C4-2B (cell line): ENCODE results near the gene ZNF813.

Source experiments
- CTCF ChIP-seq: fragments of 450-650 bp; conservative IDR thresholded peaks from 2 replicates; pipeline ENCODE4 v1.5.1; 2017; ENCODE audit warnings: mild to moderate bottlenecking
- ZFX ChIP-seq: fragments of 450-650 bp; IDR thresholded peaks from 2 replicates; pipeline ENCODE4 v1.6.1; 2017

- TF ChIP-seq CTCF (no peak), ZFX (no peak)
Measured at GRCh38 chr19:53506728-53507127, 39.2 kb downstream of the ZNF813 start.
